Fibroblast of lung (primary cell): Measurements from ENCODE around the gene NUP62. TPM values are rescaled to one million over a fixed set of nuclear protein-coding genes. Genes with fewer than 3 reads are reported as not detected.
A peak's percentile ranks its signal among the peaks of the same experiment; 100 is the strongest.

Source experiments
- DNase-seq, 2 donors: peaks; one replicate each; pipeline versions ENCODE4 v3.0.0 to v3.0.0-alpha.2; 2010; ENCODE audit warnings: low read depth in 2 of 2
- H2AFZ ChIP-seq: 2 replicates; pipeline ENCODE4 v1.5.1; 2012; ENCODE audit warnings: low read length, control low read depth, inconsistent platforms
- H3K27ac ChIP-seq: 2 replicates; pipeline ENCODE4 v1.5.1; 2011; ENCODE audit warnings: low read length, control low read depth; ENCODE audit not compliant: insufficient read depth
- H3K27me3 ChIP-seq: 2 replicates; pipeline ENCODE4 v1.5.1; 2011; ENCODE audit warnings: mild to moderate bottlenecking, low read length; ENCODE audit not compliant: control insufficient read depth, insufficient read depth
- H3K36me3 ChIP-seq: 2 replicates; pipeline ENCODE4 v1.5.1; 2011; ENCODE audit warnings: low read length; ENCODE audit not compliant: control insufficient read depth, insufficient read depth
- H3K4me1 ChIP-seq: 2 replicates; pipeline ENCODE4 v1.5.1; 2011; ENCODE audit warnings: low read length; ENCODE audit not compliant: control insufficient read depth, insufficient read depth; ENCODE audit errors: extremely low read depth
- H3K4me2 ChIP-seq: 2 replicates; pipeline ENCODE4 v1.5.1; 2011; ENCODE audit warnings: low read length, control low read depth; ENCODE audit not compliant: insufficient read depth; ENCODE audit errors: extremely low read depth
- H3K4me3 ChIP-seq, 4 experiments: fragments of 200-600 bp in 1 of 4; sonication (generic) in 1 of 4; replicated peaks in 1 of 4; 2 replicates each; pipeline ENCODE4 v1.5.1; 2011 to 2016; ENCODE audit warnings: low read length in 4 of 4, low read depth in 3 of 4, mild to moderate bottlenecking in 3 of 4, control low read depth in 2 of 4, inconsistent platforms in 1 of 4, mixed read lengths in 1 of 4; ENCODE audit not compliant: insufficient read depth in 1 of 4; ENCODE audit errors: control extremely low read depth in 1 of 4
- H3K79me2 ChIP-seq: 2 replicates; pipeline ENCODE4 v1.5.1; 2012; ENCODE audit warnings: mild to moderate bottlenecking, low read length, inconsistent platforms; ENCODE audit not compliant: control insufficient read depth, insufficient read depth
- H3K9ac ChIP-seq: 2 replicates; pipeline ENCODE4 v1.5.1; 2011; ENCODE audit warnings: mild to moderate bottlenecking, low read length, control low read depth; ENCODE audit not compliant: insufficient read depth
- H3K9me3 ChIP-seq: 2 replicates; pipeline ENCODE4 v1.5.1; 2012; ENCODE audit warnings: low read depth, low read length; ENCODE audit not compliant: control insufficient read depth, insufficient read depth
- H4K20me1 ChIP-seq: 2 replicates; pipeline ENCODE4 v1.5.1; 2011; ENCODE audit warnings: low read length; ENCODE audit not compliant: control insufficient read depth, insufficient read depth; ENCODE audit errors: extremely low read depth
- EZH2 ChIP-seq: IDR thresholded peaks from 2 replicates; pipeline ENCODE4 v1.5.1; 2012; ENCODE audit warnings: low read length, control low read depth, mild to moderate bottlenecking; ENCODE audit errors: missing control alignments
- polyA plus RNA-seq, 2 donors: library from polyadenylated mRNA; depleted of rRNA in 1 of 2; stranded (reverse) in 1 of 2; unstranded in 1 of 2; fragments of >200 nt; gene quantifications; 2 replicates each; pipeline ENCODE4 v1.2.1, GENCODE V29; 2011 to 2012; ENCODE audit warnings: missing spikeins in 1 of 2
- total RNA-seq: library from RNA; depleted of rRNA; stranded (reverse); fragments of >200 nt; gene quantifications from 2 replicates; pipeline ENCODE4 v1.2.1, GENCODE V29; 2014
- TF ChIP-seq, protein P1 (sequence below), 2 donors: IDR thresholded peaks in 1 of 2; conservative IDR thresholded peaks in 1 of 2; 1 replicate in 1 of 2; 2 replicates in 1 of 2; pipeline ENCODE4 v1.5.1; 2011 to 2012; ENCODE audit warnings: low read length in 2 of 2, control low read depth in 1 of 2, inconsistent platforms in 1 of 2, low read depth in 1 of 2, mild to moderate bottlenecking in 1 of 2

The NUP62 gene
- total and polyA plus RNA-seq, 2 donors (not counting 1 experiment from before 2014, with no cell fraction given), result 8.9 to 20.8 TPM

DNA sequence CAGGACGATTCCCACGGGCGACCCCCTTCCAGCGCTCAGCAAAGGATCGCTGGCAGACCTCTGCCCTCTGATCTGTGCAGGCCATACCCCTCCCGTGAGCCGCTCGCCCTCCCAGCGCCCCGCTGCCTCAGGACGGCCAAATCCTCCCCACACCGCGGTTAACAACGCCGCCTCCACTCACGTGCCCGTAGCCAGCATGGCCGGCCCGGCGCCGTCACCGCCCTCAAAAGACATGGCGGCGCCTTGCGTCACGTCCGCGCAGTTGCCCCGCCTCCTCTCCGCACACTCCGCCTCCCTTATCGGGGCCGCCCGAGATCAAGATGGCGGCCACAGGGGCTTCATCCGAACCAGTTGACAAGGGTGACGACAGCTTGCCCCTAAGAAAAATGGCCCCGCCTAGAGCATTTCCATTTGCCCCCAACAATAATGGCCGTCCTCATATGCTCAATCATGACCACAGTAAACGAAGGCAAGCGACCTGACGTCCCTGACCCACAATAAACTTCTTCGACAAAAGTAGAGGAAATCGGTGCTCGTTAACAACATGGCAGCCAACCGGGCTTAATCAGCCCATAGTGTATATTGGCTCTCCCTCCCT lies 52.8 kb downstream of the NUP62 start:
- Histone ChIP-seq H3K79me2 (peaks cover 22% of the 10 kb centered on the region), H3K4me3 (peak overlapping the region; percentile 81 to 94 (median 86)), H2AFZ (peak overlapping the region; percentile 87), H3K9ac (peak overlapping the region; percentile 95), H3K9me3 (no peaks in the 10 kb centered on the region), H3K36me3 (peaks cover 21% of the 10 kb centered on the region), H3K4me2 (peak overlapping the region; percentile 80), H3K27ac (peak overlapping the region; percentile 94), H3K4me1 (peaks cover 4% of the 10 kb centered on the region), H3K27me3 (no peaks in the 10 kb centered on the region), H4K20me1 (no peaks in the 10 kb centered on the region)
- DNase-seq, result peak; percentile 98 to 99
- TF ChIP-seq, protein P1, sequence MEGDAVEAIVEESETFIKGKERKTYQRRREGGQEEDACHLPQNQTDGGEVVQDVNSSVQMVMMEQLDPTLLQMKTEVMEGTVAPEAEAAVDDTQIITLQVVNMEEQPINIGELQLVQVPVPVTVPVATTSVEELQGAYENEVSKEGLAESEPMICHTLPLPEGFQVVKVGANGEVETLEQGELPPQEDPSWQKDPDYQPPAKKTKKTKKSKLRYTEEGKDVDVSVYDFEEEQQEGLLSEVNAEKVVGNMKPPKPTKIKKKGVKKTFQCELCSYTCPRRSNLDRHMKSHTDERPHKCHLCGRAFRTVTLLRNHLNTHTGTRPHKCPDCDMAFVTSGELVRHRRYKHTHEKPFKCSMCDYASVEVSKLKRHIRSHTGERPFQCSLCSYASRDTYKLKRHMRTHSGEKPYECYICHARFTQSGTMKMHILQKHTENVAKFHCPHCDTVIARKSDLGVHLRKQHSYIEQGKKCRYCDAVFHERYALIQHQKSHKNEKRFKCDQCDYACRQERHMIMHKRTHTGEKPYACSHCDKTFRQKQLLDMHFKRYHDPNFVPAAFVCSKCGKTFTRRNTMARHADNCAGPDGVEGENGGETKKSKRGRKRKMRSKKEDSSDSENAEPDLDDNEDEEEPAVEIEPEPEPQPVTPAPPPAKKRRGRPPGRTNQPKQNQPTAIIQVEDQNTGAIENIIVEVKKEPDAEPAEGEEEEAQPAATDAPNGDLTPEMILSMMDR (conservative IDR thresholded peaks at IDR 0.05 in 1 of 2, IDR thresholded peaks at IDR 0.05 in 1 of 2; ENCODE audit: low read depth in 1 of 2, low read length in 2 of 2), result no peak
- TF ChIP-seq EZH2, result no peak

DNA sequence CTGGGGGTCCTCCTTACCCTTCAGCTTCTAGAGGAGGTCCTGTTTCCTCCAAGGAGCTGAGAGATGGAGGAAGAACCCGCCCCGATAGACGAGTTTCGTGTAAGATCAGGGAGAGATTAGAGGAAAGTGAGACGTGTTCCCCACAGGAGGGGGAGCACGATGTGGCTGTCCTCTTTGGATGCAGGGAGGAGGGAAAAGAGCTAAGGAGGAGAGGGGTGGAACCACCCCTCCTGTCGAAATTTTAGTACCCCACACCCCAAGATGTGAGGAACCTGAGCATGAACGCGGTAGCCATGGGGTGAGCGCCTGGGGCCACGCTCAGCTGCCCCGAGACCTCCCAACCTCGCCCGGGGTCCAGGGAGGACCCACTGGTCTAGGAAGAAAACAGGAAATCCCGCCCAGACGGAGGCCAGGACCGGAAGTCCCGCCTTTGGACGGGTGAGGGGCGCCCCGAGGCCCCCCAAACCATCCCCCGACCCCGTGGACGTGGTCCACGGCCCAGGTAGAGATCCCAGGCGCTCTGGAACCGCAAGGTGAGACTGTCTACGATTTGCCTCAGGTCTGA lies 53.4 kb downstream of the NUP62 start:
- Histone ChIP-seq H3K36me3 (peaks cover 15% of the 10 kb centered on the region), H3K79me2 (peaks cover 22% of the 10 kb centered on the region)
- peak in 1 of 2 donors; percentile 55 for DNase-seq

DNA sequence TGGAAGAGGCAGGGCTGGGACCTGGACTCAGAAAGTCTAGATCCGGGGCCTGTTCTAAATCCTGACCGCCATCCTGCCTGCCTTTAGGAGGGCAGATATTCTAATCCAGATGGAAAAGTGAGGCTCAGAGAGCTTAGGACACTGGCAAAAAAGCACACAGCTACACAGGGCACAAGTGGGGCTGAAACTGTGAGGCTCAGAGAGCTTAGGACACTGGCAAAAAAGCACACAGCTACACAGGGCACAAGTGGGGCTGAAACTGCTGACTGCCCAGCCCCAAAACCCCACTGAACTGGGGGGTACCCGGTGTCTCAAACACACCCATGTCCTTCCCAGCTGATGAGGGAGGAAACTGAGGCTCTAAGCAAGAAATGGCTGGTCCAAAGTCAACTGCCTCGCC lies 54.1 kb downstream of the NUP62 start:
- no peak overlapping the region for H3K9ac ChIP-seq
- DNase-seq, result no peak
- peaks cover 8% of the 10 kb centered on the region for H3K36me3 ChIP-seq
- peaks cover 7% of the 10 kb centered on the region for H3K4me1 ChIP-seq
- H3K4me2 ChIP-seq, result peak overlapping the region; percentile 80
- peaks cover 22% of the 10 kb centered on the region for H3K79me2 ChIP-seq
- no peaks in the 10 kb centered on the region for H4K20me1 ChIP-seq
- H2AFZ ChIP-seq, result no peak overlapping the region
- peak overlapping the region; percentile 94 for H3K27ac ChIP-seq
- peak overlapping the region; percentile 81 to 94 (median 86) for H3K4me3 ChIP-seq
- H3K27me3 ChIP-seq, result no peaks in the 10 kb centered on the region
- no peaks in the 10 kb centered on the region for H3K9me3 ChIP-seq
- TF ChIP-seq, protein P1 (conservative IDR thresholded peaks at IDR 0.05 in 1 of 2, IDR thresholded peaks at IDR 0.05 in 1 of 2; ENCODE audit: low read depth in 1 of 2, low read length in 2 of 2), result no peak
- TF ChIP-seq EZH2, result no peak

More for the DNA sequence above, 53.4 kb downstream of the NUP62 start:
- no peaks in the 10 kb centered on the region for H3K27me3 ChIP-seq
- H3K4me3 ChIP-seq, result peak overlapping the region; percentile 81 to 94 (median 86)
- H2AFZ ChIP-seq, result peak overlapping the region; percentile 33
- H3K9ac ChIP-seq, result peak overlapping the region; percentile 95
- peak overlapping the region; percentile 94 for H3K27ac ChIP-seq
- H4K20me1 ChIP-seq, result no peaks in the 10 kb centered on the region
- no peak for TF ChIP-seq EZH2
- TF ChIP-seq, protein P1 (conservative IDR thresholded peaks at IDR 0.05 in 1 of 2, IDR thresholded peaks at IDR 0.05 in 1 of 2; ENCODE audit: low read depth in 1 of 2, low read length in 2 of 2), result no peak
- peak overlapping the region; percentile 80 for H3K4me2 ChIP-seq
- peaks cover 4% of the 10 kb centered on the region for H3K4me1 ChIP-seq
- no peaks in the 10 kb centered on the region for H3K9me3 ChIP-seq
